NOMO-1 (cell line): ENCODE results near the gene GAK.

ENCODE experiments used
- DNase-seq, 2 experiments: peaks; one replicate each; lab custom pipeline; 2025; ENCODE audit not compliant: unreplicated experiment in 2 of 2; lab: John Stamatoyannopoulos, UW

Gene GAK

DNA sequence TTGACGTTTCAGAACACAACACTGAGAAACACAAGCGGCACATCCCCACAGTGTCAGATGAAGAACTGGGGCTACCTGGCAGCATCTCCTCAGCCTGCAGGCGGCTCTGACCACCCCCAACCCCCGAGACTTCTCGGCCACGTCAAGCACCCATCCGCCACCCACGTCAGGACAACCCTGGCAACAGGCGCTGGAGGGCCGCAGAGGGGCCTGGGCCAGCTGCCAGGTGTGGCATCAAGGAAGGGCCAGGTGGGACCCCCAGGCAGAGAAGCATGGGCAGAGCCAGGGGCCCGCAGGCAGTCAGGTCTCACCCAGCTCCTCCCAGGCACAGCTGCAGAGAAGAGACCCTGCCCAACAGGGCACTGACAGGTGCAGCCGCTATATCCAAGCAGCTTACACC, 22.3 kb downstream of the GAK start:
- DNase-seq: no peak

GRCh38 chr4:909131-909571, 23.0 kb downstream of the GAK start:
- no peak for DNase-seq

DNA sequence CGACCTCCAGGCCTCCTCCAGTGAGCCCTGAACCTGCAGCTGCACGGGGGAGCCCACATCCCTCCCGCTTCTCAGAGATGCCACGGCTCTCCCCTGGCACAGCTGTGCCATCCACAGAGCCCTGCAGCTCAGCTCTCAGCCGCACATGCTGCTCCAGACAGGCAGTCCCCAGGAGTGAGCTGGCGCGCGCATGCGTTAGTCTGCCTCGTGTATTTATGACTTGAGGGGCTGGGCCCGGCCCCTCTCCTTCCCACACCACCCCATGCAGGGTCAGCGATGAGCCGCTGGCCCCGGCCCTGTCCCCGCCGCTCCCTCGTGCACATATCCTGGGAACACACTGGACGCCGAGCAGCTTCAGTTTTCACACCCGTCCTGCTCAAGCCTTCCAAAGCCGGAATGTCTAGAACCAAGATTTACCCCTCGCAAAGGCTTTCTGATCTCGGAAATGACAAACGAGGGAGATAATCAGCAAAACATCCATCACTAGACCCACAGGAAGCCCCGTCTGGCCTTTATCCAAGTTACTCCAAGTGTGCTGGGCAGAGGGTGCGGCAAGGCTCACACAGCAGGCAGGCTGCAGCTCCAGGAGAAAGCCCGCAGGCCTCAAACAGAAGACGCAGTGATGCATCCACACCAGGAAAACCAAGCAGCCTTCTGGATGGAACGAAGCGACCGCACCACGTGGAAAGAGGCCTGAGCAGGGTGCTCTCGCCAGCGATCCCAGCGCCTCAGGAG, 24.3 kb downstream of the GAK start:
- DNase-seq: no peak

GRCh38 chr4:907103-907400, 25.1 kb downstream of the GAK start:
- no peak for DNase-seq

GRCh38 chr4:906339-907102, 25.6 kb downstream of the GAK start:
- DNase-seq: no peak

DNA sequence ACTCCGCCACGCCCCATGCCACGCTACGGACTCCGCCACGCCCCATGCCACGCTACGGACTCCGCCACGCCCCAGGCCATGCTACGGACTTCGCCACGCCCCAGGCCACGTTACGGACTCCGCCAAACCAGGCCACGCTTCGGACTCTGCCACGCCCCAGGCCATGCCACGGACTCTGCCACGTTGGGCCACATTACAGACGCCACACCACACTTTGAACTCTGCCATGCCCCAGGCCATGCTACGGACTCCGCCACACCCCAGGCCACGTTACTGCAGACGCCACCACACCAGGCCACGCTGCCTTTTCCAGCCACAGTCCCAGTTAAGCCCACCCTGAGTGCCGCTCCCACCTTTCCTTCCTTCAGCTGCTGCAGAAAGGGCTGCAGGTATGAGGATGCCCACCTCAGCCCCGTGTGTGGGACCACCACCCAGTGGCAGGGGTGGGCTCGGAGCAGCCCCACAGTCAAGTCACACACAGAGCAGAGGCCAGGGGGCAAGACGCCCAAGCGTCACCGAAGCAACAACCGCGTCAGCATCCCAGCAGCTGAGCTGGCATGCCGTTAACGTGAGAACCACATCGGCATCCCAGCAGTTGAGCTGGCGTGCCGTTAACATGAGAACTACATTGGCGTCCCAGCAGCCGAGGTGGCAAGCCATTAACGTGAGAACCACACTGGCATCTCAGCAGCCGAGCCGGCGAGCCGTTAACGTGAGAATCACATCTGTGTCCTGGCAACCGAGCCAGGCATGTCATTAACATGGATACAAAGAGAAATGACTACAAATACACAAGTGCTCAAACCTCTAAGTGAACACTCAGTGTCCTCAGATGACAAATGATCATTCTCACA, 26.4 kb downstream of the GAK start:
- DNase-seq: no peak

- no peak for DNase-seq
Measured at GRCh38 chr4:903066-904046, 28.8 kb downstream of the GAK start.

GRCh38 chr4:901192-901910, 30.8 kb downstream of the GAK start:
- DNase-seq: no peak

GRCh38 chr4:900721-901120, 31.4 kb downstream of the GAK start:
- DNase-seq: no peak

DNA sequence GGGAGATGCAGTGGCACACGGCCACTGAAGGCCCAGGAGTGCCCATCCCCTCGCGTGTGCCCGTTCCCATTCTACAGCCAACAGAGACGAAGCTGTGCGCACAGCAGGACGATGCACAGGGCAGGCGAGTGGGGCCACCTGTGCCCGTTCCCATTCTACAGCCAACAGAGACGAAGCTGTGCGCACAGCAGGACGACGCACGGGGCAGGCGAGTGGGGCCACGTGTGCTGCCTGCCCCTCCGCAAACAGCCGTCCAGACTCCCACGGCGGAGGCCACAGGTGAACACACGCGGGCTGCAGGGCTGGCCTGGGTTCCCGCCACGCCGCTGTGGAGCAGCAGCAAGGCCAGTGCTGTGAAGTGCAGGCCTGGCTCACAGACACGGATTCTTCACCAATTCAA, 32.0 kb downstream of the GAK start:
- no peak for DNase-seq

DNA sequence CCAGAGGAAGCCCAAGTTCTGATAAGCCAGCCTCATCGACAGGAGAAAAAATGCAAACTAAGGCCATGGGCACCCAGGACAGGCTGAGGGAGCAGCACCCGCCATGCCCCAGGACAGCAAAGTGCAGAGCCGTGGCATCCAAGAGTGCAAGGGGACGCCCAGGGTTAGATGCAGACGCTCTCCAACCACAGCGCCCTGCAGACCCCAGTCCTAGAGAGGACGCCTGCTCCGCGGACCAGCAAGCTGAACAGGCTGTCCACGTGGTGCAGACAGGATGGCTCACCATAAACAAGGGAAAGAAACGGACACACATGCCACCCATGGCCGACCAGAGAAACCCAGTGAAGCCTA, 32.6 kb downstream of the GAK start:
- DNase-seq: no peak

GRCh38 chr4:898869-899555, 33.1 kb downstream of the GAK start:
- no peak for DNase-seq

DNA sequence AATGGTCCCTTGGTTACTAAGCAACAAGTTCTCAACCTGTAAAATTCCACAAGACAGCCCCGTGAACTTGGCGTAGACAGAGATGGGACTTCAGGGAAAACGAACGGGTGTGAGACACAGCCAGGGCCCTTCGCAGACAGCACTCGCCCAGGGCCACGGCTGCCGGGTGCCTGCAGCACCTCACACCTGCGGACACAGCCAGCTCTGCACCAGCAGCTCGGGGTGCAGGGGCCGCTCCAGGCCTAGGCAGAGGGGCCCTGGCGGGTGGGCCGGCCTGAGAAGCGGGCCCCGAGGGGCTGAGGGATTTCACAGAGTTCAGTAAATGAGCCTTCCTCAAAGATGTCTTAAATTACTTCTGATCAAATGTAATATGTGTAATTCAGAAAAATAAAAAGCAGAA, 34.0 kb downstream of the GAK start:
- DNase-seq: no peak

- no peak for DNase-seq
Measured at GRCh38 chr4:896630-897029, 35.5 kb downstream of the GAK start.

DNA sequence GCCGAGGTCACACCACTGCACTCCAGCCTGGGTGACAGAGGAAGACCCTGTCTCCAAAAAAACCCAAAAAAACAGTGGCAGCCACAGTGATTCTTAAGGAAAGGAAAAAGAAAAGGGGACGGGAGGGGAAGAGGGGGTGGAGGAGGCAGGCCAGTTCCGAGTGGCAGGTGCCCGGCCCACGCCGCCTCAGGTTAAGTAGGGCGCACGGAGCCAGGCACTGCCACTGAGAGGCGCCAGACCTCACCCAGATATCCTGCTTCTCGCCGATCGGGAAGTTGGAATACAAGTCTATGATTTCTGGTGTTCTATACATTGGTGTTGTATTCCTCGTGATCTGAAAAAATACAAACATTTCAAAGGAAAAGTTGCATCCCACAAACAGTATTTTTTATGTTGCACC, 35.9 kb downstream of the GAK start:
- DNase-seq: no peak

DNA sequence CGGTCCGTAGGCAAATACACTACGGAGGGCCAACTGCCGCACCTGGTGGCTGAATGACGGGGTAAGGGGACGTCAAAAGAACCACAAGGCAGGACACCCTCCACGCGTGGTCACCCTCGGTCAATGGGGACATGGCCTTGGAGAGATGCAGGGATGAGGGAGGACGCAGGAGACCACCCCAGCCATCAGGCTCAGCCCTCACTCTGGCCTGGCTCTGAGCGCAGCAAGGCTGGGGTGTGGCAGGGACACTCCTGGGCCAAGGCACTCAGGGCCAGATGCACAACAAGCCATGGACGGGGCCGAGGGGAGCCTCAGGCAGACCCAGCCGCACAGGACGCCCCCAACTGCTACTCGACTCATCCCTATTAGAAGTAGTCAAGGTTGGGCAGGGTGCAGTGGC, 36.5 kb downstream of the GAK start:
- no peak for DNase-seq

DNA sequence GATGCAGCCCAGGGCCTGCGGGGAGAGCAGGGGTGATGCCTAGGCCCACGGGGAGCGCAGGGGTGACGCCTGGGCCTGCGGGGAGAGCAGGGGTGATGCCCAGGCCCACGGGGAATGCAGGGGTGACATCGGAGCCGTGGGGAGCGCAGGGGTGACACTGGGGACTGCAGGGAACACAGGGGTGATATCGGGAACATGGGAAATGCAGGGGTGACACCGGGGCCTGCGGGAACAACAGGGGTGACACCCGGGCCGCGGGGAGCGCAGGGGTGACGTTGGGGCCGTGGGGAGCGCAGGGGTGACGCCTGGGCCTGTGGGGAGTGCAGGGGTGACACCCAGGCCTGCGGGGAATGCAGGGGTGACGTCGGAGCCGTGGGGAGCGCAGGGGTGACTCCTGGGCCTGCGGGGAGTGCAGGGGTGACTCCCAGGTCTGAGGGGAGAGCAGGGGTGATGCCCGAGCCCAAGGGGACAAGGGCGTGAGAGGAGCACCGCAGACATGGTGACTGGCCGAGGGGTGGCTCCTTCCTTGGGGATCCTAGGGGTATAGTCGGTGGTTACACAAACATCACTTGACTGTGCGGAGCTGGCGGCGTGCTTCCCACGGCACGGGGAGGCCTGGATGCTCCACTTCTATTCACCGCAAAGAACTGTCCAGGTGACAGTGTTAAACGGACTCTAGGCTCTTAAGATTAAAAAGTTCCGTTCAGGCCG, 38.0 kb downstream of the GAK start:
- no peak for DNase-seq

- DNase-seq: no peak
Measured at GRCh38 chr4:893276-893994, 38.7 kb downstream of the GAK start.
